ENCODE results near the gene SNIP1.
"Not testable (repeated sequence)": the region's sequence is repeated elsewhere in the genome, so short reads cannot be mapped to it uniquely, and the experiment has no call there.

- not testable (repeated sequence) for TF ChIP-seq CTCF (IDR thresholded peaks at IDR 0.05; ENCODE audit: low read length); EZH2 (IDR thresholded peaks at IDR 0.05; ENCODE audit: borderline replicate concordance, low read length)
Observed at GRCh38 chr1:37529888-37530287, 24.2 kb downstream of the SNIP1 start.
